Epidermal melanocyte (primary cell): ENCODE results near the gene ROPN1L.
"Not testable (repeated sequence)": the region's sequence is repeated elsewhere in the genome, so short reads cannot be mapped to it uniquely, and the experiment has no call there.

Experiments used
- DNase-seq: peaks from one replicate; pipeline ENCODE4 v3.0.0; 2011; ENCODE audit warnings: low spot score; ENCODE audit not compliant: insufficient read length

Gene ROPN1L

DNA sequence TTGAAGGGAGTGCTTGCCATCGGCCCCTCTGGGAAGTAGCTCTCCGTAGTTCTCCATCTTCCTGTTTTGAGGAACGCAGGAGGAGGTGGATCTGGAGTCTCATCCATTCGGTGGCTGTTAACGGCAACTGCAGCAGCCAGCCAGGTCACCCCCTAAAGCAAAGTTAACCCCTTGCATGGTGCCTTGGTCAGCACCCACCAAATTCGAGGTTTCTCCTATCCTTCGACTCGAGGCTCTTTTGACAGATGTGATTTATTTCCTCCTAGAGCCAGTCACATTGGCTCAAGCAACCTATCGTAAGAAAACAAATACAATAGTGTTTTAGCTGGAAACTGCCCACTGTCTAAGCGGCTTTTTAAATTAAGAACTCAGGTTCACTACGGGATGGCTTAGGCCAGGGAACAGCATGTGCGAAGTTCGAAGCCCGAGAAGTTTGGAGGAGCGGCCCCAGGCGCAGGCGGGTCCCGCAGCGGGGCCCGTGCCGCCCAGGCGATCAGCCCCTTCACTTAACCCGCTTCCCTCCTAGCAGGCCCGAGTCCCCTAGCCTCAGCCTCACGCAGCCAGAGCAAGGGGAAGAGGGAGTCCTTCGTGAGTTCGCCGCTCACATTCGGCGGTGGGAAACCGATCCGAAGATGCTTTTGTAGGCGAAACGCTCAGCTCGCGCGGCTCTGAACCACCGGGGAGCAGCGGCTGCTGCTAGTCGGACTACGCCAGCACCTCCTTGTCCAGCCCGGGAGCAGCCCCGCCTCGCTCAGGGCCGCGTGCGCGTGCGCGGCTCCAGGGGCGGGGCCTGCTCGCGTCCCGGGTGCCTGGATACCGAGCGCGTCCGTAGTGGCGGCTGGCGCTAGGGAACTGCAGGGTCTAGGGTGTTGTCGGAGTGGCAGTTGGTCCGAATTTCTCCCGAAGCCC, at the start of gene ROPN1L:
ROPN1L (plus strand) TSS at position 797 of the 909 bp plus-strand sequence. CDS start 289 bp downstream, outside the sequence.
- DNase-seq, result peak; percentile 87

DNA sequence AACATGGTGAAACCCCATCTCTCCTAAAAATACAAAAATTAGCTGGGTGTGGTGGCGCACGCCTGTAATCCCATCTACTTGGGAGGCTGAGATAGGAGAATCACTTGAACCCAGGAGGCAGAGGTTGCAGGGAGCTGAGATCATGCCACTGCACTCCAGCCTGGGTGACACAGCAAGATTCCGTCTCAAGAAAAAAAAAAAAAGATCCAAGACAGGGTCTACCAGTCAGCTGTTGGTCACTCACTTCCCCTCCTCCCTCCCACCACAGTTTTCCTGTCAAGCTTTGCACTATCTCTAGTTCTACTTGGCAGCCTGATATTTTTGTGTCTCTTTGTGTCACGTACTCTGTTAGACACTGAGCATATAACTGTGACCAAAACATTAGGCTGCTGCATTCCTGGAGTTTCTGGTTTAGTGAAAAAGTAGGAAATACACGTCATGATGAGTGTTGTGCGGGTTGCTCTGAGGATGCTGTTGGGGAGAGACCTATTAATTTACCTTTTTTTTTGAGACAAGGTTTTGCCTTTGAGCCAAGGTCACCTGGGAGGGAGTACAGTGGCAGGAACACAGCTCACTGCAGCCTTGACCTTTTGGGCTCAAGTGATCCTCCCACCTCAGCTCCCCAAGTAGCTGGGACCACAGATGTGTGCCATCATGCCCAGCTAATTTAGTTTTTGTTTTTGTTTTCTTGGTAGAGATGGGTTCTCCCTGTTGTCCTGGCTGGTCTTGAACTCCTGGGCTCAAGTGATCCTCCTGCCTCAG, 48.9 kb upstream of the ROPN1L start:
- DNase-seq, result not testable (repeated sequence)

DNA sequence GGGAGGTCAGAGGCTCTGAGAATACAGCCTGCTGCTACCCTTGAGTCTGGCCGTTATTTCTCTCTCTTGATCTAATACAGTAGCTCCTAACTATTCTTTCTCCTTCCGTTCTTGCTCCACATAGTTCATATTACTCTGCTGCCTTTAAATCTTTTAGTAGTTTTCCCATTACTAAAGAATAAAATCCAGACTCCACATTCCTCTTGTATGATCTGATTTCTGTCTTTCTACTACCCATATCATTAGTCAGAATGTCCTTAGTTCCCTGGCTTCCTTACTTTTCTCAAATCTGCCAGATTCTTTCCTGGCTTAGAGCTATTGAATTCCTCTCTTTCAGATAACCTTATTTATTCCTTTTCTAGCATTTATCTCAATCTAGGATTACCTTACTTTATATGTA, 48.2 kb upstream of the ROPN1L start:
- no peak for DNase-seq

DNA sequence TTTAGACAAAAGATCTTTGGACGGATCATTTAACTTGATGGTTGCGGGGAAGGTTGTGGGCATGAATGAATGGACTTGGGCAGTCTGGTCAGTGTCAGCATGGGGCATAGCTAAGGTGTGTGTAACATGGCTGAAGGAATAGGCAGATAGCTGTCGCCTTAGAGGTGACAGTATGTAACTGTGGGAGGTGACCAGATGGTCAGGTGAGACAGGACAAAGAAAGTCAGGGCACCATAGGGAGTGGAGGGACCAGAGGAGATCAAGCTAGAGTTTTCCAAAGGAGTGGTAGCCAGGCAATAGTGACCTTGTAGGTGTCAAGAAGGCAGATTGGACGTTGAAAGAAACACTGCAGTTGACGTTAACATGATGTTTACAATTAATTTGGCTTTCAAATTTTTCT, 45.1 kb upstream of the ROPN1L start:
- DNase-seq, result no peak

DNA sequence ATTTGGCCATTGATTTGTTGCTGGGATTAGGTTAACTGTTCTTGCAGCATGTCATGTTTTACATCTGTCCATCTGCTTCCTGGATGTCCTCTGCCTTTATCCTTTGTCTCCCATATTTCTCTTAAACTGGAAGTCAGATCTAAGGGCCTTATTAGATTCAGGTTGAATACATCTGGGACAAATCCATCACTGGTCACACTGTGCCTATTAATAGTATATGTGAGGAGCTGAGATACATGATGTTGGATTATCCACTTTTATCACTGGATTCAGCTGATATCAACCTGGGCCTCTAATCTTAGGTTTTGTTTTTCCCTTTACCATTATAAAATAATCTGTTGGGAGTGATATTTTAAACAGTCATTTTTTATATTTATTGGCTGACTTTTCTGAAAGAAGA, 41.8 kb upstream of the ROPN1L start:
- DNase-seq, result no peak

DNA sequence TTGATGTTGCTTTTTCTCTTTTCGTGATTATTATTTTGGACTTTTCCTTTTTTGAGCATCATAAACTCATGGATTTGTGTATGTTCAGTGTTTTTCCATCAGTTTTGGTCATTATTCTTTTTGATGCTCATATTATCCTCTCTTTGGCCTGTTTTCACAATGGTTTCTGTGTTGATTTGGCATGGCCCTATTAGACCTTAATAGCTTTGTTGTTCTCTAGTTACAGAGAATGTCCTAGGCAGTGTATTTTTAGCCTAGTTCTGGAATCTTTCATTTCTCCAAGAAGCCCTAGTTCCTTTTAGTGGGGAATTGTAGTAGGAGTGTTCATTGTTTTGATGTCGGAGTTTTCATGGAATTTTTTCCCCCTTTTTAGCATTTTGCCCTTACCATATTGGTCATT, 41.3 kb upstream of the ROPN1L start:
- DNase-seq, result peak; percentile 61

DNA sequence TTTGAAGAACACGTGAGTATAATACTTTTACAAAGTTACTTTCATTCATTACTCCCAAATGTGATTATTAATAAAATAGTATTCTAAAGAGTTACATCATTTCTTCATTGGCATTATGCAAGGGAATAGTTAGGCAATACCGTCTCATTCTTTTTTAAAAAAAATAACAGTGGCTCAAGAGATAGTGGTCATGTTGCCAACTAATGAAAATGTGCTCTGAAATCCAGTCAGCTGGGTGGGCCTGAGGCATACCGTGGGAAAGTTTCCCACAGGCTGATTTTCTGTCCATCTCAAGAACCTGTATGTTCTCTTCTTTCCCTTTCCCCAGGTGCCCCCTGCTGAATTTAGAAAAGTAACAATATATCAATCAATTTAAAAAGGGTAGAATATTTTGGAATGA, 40.8 kb upstream of the ROPN1L start:
- no peak for DNase-seq

DNA sequence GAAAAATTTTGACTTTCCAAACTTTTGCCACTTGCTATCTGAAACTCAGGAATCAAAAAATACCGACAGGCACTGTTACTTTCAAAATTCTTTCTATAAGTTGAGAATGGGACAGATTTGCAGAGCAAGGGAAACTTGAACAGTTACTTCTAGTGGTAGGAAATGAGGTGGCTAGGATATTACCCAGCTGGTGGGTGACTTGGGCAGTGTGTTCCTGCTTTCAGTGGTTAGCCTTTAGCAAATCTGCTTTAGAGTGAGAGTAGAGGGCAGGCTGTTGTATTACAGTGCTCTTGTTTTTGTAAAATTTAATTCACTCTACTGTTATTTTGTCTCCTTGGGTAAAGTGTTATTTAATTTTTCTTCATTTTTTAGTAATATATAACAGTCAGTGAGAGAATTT, 40.2 kb upstream of the ROPN1L start:
- DNase-seq, result no peak

DNA sequence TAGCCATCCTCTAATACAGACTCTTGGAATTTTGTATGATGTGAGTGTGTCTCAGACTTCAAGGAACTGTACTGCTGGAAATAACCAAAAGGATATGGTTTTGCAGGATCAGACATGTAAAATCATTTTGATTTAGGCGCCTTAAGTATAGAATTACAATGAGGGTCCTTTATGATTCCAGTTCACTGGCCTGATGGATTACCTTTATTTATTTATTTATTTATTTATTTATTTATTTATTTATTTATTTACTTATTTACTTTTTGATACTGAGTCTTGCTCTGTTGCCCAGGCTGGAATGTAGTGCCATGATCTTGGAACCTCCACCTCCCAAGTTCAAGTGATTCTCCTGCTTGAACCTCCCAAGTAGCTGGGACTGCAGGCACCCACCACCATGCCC, 37.9 kb upstream of the ROPN1L start:
- no peak for DNase-seq

DNA sequence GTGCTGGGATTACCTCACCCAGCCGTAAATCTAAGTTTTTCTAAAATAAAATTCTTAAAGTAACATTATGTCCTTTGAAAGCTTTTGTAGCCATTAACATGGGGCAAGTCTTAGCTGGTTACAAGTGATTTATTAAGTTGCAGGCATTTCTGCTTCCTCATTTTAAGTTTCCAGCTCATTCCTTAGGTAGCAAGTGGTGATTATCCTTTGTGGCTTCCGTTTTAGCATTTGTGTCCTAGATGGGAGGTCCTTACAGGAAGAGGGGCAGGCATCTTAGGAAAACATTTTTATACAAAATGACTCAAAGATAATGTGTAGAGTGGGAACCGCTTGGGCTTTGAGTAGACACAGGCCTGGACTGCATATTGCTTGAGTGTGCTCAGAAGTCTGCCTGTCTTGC, 35.0 kb upstream of the ROPN1L start:
- no peak for DNase-seq

DNA sequence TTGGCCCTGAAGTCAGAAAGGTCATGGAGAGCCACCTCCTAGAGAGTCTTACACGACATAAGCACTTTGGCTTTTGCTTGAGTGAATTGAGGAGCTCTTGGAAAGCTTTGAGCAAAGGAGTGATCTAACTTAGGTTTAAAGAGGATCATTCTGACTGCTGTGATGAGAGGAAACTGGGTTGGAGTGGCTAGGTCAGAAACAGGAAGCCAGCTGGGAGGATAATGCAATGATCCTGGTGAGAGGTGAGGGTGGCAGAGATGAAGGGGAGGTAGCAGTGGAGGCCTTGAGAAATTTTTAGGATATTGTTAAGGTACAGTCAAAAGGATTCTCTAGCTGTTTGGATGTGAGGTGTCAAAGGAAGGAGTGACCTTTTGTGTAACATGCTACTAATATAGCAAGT, 32.2 kb upstream of the ROPN1L start:
- DNase-seq, result no peak

DNA sequence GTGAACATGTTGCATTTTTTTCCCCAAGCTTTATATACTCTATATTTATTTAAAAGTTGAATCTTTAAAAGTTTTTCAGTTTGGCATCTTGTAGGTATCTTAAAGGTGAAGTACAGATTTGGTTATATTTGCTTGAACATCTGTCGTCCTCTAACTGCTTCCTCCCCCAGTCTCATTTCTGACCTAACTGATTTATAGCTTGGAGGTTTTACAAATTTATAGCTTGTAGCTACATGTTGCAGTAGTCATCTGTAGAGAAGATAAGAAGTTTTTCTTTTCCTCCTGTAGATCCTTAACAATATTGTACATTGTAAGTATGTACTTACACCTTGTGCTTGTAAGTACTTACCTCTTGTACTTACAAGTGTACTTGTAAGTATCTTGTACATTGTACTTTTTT, 31.0 kb upstream of the ROPN1L start:
- no peak for DNase-seq

DNA sequence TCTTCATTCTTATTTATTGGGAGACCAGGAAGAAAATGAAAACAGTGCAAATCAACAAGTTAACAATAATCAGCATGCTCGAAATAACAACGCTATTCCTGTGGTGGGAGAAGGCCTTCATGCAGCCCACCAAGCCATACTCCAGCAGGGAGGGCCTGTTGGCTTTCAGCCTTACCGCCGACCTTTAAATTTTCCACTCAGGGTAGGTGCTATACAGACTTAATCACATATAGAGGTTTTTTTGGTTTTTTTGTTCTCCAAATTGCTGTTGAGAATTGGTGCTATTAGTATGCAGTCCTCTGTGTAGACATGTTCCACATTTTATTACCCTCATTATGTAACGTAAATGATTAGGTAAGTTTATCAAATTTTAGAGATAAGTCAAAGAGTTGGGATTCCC, 30.3 kb upstream of the ROPN1L start:
- no peak for DNase-seq

DNA sequence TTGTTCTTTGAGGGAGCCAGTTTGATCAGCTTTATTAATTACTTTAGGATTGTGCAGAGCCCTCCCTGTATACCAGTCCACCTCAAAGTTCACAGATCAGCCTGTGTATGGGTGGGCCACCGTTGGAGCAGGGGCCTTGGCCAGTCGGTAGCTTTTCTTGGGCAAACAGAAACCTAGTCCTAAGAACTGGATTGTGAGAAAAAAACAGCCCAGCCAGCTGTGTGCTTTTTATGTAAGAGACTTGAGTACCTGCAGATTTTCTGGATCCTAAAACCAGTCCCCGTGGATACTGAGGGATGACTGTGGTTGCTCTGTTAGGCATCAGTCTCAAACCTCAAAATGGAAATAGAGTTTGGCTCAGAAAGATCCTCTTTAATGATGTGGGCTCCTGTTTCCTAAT, 24.8 kb upstream of the ROPN1L start:
- DNase-seq, result no peak

DNA sequence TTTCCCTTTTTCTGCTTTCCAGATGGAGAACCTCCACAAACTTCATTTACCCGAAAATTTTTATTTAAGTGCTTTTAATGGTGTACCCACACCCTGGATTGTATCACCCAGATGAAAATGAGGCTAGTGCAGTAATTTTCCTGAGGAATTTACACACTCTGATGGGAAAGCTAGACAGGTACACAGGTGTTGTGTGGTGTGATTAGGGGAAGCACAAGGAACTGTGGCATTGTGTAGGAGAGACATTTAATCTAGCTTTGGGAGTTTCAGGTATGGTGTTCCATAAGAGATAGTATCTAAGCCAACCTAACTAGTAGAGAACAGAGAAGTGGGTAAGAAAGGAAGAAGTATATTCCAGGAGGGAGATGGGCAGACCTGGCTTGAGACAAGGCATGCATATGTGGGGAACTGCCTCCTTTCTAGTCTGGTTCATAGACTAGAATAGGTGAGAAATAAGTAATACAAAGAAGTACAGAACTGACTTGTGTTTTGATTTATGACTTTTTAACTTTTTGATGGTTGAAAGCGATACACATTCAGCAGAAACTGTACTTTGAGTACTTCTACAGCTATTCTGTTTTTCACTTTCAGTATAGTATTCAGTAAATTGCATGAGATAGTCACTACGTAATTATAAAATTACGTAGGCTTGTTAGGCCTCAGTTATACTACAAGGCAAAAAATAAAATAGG, 22.9 kb upstream of the ROPN1L start:
- DNase-seq, result no peak

DNA sequence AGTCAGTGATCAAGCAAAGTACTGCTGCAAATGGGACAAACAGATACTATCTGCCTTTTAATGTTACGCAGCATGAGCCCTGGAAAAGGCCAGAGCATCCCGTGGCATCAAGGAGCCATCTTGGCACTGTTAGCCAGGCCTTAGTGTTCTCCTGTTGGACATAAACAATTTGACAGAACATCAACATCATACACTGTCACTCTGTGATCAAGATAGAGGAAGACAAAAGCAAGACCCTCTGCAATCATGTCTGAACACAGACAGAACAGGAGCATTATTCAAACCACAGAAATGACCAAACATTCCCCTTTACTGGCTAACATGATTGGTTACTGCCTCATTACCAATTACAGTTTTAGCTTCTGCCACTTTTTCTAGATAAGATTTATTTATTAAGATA, 21.2 kb upstream of the ROPN1L start:
- no peak for DNase-seq

DNA sequence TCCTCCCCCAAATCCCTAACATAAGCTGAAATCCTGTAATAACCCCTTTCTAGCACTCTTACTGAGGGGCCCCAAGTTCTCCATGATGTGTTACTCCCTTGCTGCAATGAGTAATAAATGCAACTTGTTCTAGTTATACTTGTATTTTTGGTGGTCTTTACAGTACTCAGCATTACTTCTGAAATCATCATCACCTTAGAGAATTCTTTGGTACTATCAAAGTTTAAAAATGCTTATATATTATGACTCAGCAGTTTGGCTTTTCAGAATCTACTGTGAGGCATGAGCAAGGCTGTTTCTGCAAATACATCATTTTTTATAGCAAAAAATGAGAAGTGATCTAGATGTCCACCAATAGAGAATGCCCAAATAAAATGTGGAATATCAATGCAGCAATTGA, 20.7 kb upstream of the ROPN1L start:
- DNase-seq, result no peak

DNA sequence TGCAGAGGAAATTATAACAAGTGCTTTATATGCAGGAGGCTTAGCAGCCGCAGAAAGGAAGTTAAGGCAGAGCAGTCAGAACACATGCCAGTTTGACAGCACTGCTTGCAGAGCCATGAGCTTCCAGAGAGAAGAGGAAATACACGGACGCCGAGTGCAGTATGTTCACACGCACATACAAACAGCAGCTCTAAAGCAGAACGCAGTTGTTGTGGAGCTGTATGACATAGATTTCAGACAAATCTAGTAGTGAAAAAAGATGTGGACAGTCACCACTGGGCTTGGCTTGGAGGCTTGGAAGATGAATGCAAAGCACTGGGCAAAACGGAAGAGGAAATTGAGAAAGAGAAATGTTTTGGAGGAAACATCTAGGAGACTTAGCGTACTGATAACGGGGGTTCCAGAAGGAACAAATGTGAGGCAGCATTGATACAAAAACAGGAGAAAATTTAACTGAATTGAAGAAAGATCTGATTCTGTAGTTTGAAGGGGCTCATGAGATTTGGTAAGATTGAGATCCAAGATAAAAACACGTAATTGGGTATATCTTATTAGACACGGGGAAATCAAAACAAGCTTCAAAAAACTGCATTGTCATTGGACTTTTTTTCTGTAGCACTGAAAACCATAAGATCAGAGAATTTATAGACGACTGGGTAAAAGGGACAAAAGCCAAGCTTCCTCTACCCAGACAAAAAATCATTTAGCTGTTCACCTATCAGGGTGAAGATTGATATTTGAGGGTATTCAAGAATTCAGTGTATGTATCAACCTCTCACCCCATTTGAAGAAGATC, 19.6 kb upstream of the ROPN1L start:
- DNase-seq, result no peak

DNA sequence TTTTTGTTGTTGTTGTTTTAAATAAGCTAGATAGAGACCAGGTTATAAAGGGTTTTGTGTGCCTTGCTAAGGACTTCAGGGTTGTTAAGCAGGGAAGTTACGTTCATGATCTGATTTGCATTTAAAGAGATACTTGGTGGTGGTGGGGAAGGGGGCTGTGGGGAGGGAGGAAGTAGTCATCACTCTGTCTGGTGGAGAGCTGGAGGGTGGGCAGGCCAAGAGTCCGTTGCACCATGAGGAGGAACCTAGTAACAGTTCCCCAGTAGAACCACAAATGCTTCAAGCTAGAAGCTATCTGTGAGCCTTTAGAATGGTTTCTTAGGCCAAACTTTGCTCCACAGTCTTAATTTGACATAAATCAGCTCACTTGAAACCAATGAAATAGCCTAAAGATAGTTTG, 18.7 kb upstream of the ROPN1L start:
- DNase-seq, result no peak

DNA sequence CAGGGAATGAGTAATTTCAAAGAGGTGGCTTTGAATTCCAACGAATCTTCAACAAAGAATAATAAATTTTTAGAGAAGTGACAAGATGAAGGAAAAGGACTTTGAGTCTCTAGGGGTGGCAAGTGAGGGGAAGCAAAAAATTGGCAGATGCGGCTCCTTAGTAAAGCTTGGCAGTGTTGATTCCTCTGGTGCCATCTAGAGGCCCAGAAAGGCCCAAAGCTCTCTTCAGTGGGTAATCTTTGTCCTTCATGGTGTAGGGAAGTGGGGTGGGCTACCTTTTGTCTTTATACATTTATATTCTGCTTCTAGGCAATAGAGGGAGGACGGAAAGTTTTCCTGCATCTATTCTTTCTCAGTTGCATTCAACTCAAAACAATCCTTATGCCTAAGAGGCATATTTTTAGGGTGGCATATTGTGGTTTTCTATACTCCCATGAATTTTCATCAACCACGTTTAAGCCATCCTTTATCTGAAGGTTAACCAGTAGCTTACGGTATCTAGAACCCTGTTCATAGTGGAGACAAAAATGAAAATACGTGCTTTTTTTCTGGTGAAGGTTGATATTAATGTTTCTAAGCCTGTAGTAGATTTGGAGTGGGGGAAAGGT, 17.5 kb upstream of the ROPN1L start:
- DNase-seq, result peak; percentile 36

DNA sequence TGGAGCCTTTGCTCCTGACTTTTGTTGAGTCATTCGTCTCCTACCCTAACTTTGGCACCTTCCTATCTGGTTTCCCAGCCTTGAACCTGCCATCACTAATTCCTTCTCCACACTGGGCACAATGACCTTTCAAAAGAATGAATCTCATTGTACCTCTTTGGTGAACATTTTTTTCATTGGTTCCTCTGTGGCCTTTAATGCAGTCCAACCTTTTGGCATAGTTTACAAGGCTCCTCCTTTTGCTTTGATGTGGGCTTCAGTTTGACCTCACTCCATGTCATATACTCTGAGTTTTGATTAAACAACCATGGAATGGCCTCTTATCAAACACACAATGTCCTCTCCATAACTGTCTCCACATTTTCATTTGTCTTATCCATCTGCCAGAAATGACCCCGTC, 14.5 kb upstream of the ROPN1L start:
- DNase-seq, result no peak
